ENCODE data around the gene EIF4G1.
"Not testable (repeated sequence)": the region's sequence is repeated elsewhere in the genome, so short reads cannot be mapped to it uniquely, and the experiment has no call there.

The EIF4G1 gene

GRCh38 chr3:184314363-184314699 is at the start of gene EIF4G1:
Gene EIF4G1, plus strand, starts transcription at chr3:184314606. Its CDS starts 1,191 bp downstream, at chr3:184315797.
- peak; percentile 62 for DNase-seq (ENCODE audit: low read depth)

GRCh38 chr3:184267249-184267648 is 47.2 kb upstream of the EIF4G1 start:
- DNase-seq (ENCODE audit: low read depth) = not testable (repeated sequence)

- DNase-seq (ENCODE audit: low read depth) = no peak
Observed at GRCh38 chr3:184272269-184272668, 42.1 kb upstream of the EIF4G1 start.

- no peak for DNase-seq (ENCODE audit: low read depth)
Observed at GRCh38 chr3:184275381-184275701, 39.1 kb upstream of the EIF4G1 start.

- no peak for DNase-seq (ENCODE audit: low read depth)
Observed at GRCh38 chr3:184275961-184276910, 38.2 kb upstream of the EIF4G1 start, which contains the start of gene ECE2. Gene ECE2, plus strand, starts transcription at chr3:184276022. Its CDS starts 132 bp downstream, at chr3:184276154.

GRCh38 chr3:184277366-184277765 is 37.0 kb upstream of the EIF4G1 start:
- DNase-seq (ENCODE audit: low read depth) = no peak

- no peak for DNase-seq (ENCODE audit: low read depth)
Observed at GRCh38 chr3:184282941-184283340, 31.5 kb upstream of the EIF4G1 start.

- no peak for DNase-seq (ENCODE audit: low read depth)
Observed at GRCh38 chr3:184283681-184284080, 30.7 kb upstream of the EIF4G1 start.

- no peak for DNase-seq (ENCODE audit: low read depth)
Observed at GRCh38 chr3:184284696-184285095, 29.7 kb upstream of the EIF4G1 start.

- no peak for DNase-seq (ENCODE audit: low read depth)
Observed at GRCh38 chr3:184289426-184289938, 24.9 kb upstream of the EIF4G1 start.

GRCh38 chr3:184290331-184290730 is 24.1 kb upstream of the EIF4G1 start:
- DNase-seq (ENCODE audit: low read depth) = no peak

- no peak for DNase-seq (ENCODE audit: low read depth)
Observed at GRCh38 chr3:184291044-184291737, 23.2 kb upstream of the EIF4G1 start.

- DNase-seq (ENCODE audit: low read depth) = no peak
Observed at GRCh38 chr3:184291738-184292445, 22.5 kb upstream of the EIF4G1 start.

- no peak for DNase-seq (ENCODE audit: low read depth)
Observed at GRCh38 chr3:184295771-184296170, 18.6 kb upstream of the EIF4G1 start.

- no peak for DNase-seq (ENCODE audit: low read depth)
Observed at GRCh38 chr3:184296616-184297015, 17.8 kb upstream of the EIF4G1 start.

GRCh38 chr3:184298759-184299487 is 15.5 kb upstream of the EIF4G1 start, which contains the start of gene PSMD2:
Gene PSMD2, plus strand, starts transcription at chr3:184299241. Its CDS starts 26 bp downstream, at chr3:184299267.
- peak; percentile 69 for DNase-seq (ENCODE audit: low read depth)

- DNase-seq (ENCODE audit: low read depth) = peak; percentile 14
Observed at GRCh38 chr3:184299488-184300377, 14.7 kb upstream of the EIF4G1 start.

- DNase-seq (ENCODE audit: low read depth) = peak; percentile 84
Observed at GRCh38 chr3:184300378-184300720, 14.1 kb upstream of the EIF4G1 start.

GRCh38 chr3:184305577-184305976 is 8.8 kb upstream of the EIF4G1 start:
- DNase-seq (ENCODE audit: low read depth) = no peak

GRCh38 chr3:184306341-184306972 is 7.9 kb upstream of the EIF4G1 start:
- no peak for DNase-seq (ENCODE audit: low read depth)

All from HS-5 (cell line).